DND-41 (cell line): ENCODE data around the gene IGFBP2.

Experiments used
- CTCF ChIP-seq: IDR thresholded peaks from 2 replicates; pipeline ENCODE4 v1.5.1; 2012; ENCODE audit warnings: borderline replicate concordance, low read length, moderate library complexity, mild to moderate bottlenecking; ENCODE audit not compliant: poor library complexity, severe bottlenecking; ENCODE audit errors: extremely low read depth
- EZH2 ChIP-seq: IDR thresholded peaks from 3 replicates; pipeline ENCODE4 v1.6.1; 2012; ENCODE audit warnings: borderline replicate concordance, low read depth, mild to moderate bottlenecking, moderate library complexity, low read length, inconsistent platforms; ENCODE audit not compliant: severe bottlenecking

GRCh38 chr2:216678813-216679657 lies 45.8 kb downstream of the IGFBP2 start:
- TF ChIP-seq CTCF (no peak), EZH2 (no peak)
